Measurements from ENCODE around the gene IQCK.

DNA sequence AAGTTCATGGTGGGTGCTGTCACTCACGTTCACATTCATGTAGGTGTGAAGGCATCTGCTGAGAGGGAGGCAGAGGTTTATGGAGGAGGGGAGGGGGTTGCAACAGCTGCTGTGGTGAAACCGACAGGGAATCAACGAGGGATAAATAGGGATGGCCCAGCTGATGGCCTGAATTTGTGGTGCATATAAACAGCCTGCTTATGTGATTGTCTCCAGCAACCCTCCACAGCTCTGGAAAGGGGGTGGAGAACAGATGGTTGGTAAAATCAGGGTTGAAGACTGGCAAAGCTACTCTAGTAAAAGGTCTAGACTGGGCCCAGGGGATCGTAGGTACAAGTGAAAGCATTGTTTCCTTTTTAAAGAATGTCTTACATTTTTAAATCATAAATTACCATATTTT is 53.7 kb downstream of the IQCK start:
- TF ChIP-seq, protein P1, sequence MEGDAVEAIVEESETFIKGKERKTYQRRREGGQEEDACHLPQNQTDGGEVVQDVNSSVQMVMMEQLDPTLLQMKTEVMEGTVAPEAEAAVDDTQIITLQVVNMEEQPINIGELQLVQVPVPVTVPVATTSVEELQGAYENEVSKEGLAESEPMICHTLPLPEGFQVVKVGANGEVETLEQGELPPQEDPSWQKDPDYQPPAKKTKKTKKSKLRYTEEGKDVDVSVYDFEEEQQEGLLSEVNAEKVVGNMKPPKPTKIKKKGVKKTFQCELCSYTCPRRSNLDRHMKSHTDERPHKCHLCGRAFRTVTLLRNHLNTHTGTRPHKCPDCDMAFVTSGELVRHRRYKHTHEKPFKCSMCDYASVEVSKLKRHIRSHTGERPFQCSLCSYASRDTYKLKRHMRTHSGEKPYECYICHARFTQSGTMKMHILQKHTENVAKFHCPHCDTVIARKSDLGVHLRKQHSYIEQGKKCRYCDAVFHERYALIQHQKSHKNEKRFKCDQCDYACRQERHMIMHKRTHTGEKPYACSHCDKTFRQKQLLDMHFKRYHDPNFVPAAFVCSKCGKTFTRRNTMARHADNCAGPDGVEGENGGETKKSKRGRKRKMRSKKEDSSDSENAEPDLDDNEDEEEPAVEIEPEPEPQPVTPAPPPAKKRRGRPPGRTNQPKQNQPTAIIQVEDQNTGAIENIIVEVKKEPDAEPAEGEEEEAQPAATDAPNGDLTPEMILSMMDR (IDR thresholded peaks at IDR 0.05): no peak
- TF ChIP-seq EP300 (IDR thresholded peaks at IDR 0.05): no peak
- TF ChIP-seq POLR2A (IDR thresholded peaks at IDR 0.05): no peak
